H1 (cell line): ENCODE data around the gene B3GLCT. TPM values are rescaled to one million over a fixed set of nuclear protein-coding genes. Genes with fewer than 3 reads are reported as not detected.

Experiments used
- CEBPB ChIP-seq: IDR thresholded peaks from 2 replicates; pipeline ENCODE4 v1.6.1; 2012; ENCODE audit warnings: low read depth, low read length
- JUND ChIP-seq: IDR thresholded peaks from 2 replicates; pipeline ENCODE4 v1.6.1; 2011; ENCODE audit warnings: mild to moderate bottlenecking, improper control_type of control experiment, low read length
- SIN3A ChIP-seq, 2 experiments: IDR thresholded peaks in 1 of 2; conservative IDR thresholded peaks in 1 of 2; 2 replicates each; pipeline ENCODE4 v1.6.1; 2011 to 2012; ENCODE audit warnings: low read length in 2 of 2, improper control_type of control experiment in 1 of 2, low read depth in 1 of 2, mild to moderate bottlenecking in 1 of 2
- SP1 ChIP-seq: IDR thresholded peaks from 2 replicates; pipeline ENCODE4 v1.6.1; 2011; ENCODE audit warnings: low read depth, low read length
- TBP ChIP-seq: IDR thresholded peaks from 2 replicates; pipeline ENCODE4 v1.6.1; 2011; ENCODE audit warnings: low read depth, low read length, improper control_type of control experiment
- polyA plus RNA-seq, 7 experiments: library from polyadenylated mRNA; depleted of rRNA in 3 of 7; stranded (reverse) in 5 of 7; unstranded in 2 of 7; fragments of >200 nt in 5 of 7; fragments of 200-250 nt in 2 of 7; gene quantifications; 1 replicate in 5 of 7; 2 replicates in 1 of 7; 4 replicates in 1 of 7; pipeline versions ENCODE4 v1.2.1 to v1.2.3, GENCODE V29; 2011 to 2013; ENCODE audit warnings: missing spikeins in 2 of 7, mixed read lengths in 2 of 7
- total RNA-seq: library from RNA; stranded (reverse); fragmentation: NEBNext Ultra II Directional; extraction: Animal tissue kit (Norgen Biotek cat#: 25700); gene quantifications from 2 replicates; pipeline ENCODE4 v1.2.1, GENCODE V29; 2021
- TF ChIP-seq, protein P1 (sequence below), 3 experiments: IDR thresholded peaks; 1 replicate in 2 of 3; 2 replicates in 1 of 3; pipeline versions ENCODE4 v1.5.1 to v1.6.1; 2011; ENCODE audit warnings: low read length in 3 of 3, mild to moderate bottlenecking in 3 of 3, inconsistent platforms in 2 of 3, low read depth in 1 of 3, moderate library complexity in 1 of 3; ENCODE audit not compliant: insufficient read depth in 1 of 3; ENCODE audit errors: control extremely low read depth in 1 of 3
- TF ChIP-seq, protein P2 (sequence below): IDR thresholded peaks from 2 replicates; pipeline ENCODE4 v1.6.1; 2012; ENCODE audit warnings: inconsistent platforms

B3GLCT gene
- total and polyA plus RNA-seq, 2 of the 8 experiments (the other 6 are each of a cell fraction or from before 2014, with no cell fraction given) = 1.5 to 4.1 TPM

DNA sequence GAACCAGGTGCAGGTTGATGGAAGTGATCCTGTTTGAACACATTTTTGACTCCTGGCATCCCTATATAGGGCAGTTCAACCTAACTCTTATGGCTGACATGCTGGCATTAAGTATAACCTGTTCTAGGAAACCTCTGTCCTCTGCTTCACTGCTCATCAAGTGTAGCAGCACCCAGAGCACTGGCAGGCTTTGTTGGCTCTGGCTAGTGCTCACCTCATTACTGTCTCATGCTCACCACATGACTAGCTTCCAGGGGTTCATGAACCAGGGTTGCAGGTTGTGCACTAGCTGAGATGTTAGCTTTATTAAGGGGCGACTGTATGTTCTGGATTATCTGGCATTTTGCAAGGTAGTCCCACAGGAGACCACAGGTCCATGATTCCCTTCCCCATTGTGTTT is 63.6 kb downstream of the B3GLCT start (continued):
- TF ChIP-seq, protein P1, sequence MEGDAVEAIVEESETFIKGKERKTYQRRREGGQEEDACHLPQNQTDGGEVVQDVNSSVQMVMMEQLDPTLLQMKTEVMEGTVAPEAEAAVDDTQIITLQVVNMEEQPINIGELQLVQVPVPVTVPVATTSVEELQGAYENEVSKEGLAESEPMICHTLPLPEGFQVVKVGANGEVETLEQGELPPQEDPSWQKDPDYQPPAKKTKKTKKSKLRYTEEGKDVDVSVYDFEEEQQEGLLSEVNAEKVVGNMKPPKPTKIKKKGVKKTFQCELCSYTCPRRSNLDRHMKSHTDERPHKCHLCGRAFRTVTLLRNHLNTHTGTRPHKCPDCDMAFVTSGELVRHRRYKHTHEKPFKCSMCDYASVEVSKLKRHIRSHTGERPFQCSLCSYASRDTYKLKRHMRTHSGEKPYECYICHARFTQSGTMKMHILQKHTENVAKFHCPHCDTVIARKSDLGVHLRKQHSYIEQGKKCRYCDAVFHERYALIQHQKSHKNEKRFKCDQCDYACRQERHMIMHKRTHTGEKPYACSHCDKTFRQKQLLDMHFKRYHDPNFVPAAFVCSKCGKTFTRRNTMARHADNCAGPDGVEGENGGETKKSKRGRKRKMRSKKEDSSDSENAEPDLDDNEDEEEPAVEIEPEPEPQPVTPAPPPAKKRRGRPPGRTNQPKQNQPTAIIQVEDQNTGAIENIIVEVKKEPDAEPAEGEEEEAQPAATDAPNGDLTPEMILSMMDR (IDR thresholded peaks at IDR 0.05; ENCODE audit: control extremely low read depth in 1 of 3, insufficient read depth in 1 of 3, low read depth in 1 of 3, low read length in 3 of 3) = no peak
- TF ChIP-seq SP1 (no peak), CEBPB (no peak), TBP (no peak), JUND (no peak), SIN3A (conservative IDR thresholded peaks at IDR 0.05 in 1 of 2, IDR thresholded peaks at IDR 0.05 in 1 of 2; ENCODE audit: low read depth in 1 of 2, low read length in 2 of 2) (no peak)
- TF ChIP-seq, protein P2, sequence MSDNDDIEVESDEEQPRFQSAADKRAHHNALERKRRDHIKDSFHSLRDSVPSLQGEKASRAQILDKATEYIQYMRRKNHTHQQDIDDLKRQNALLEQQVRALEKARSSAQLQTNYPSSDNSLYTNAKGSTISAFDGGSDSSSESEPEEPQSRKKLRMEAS = no peak
